SK-N-SH (cell line): ENCODE results near the gene AUH. TPM values are rescaled to one million over a fixed set of nuclear protein-coding genes. Genes with fewer than 3 reads are reported as not detected.

ENCODE experiments used
- CTCF ChIA-PET: fragments of 300-600, 350-600 bp; formaldehyde crosslinking; extraction: SDS; loops from one replicate; lab custom pipeline; 2021; lab: Yijun Ruan, JAX
- POLR2A ChIA-PET: fragments of 350-600 bp; sonication (Branson Sonifier 250); formaldehyde crosslinking; extraction: SDS; loops from one replicate; lab custom pipeline; 2020; ENCODE audit warnings: antibody characterized with exemption, inconsistent platforms; lab: Yijun Ruan, JAX
- DNase-seq: peaks from one replicate; pipeline ENCODE4 v3.0.0; 2012
- H2AFZ ChIP-seq: fragments of 200-600 bp; sonication (generic); 2 replicates; pipeline ENCODE4 v1.8.1; 2016; ENCODE audit warnings: antibody characterized with exemption, mild to moderate bottlenecking, low read depth
- H3F3A ChIP-seq: fragments of 200-600 bp; sonication (generic); replicated peaks from 2 replicates; pipeline ENCODE3; 2016; ENCODE audit warnings: antibody characterized with exemption, mild to moderate bottlenecking; ENCODE audit not compliant: insufficient read depth
- H3K27ac ChIP-seq, 2 experiments: fragments of 200-500 bp in 1 of 2; fragments of 200-600 bp in 1 of 2; sonication (Bioruptor generic) in 1 of 2; sonication (generic), shearing (Covaris generic) in 1 of 2; 2 replicates each; pipeline versions ENCODE4 v1.5.1 to v1.6.1; 2014 to 2016; ENCODE audit warnings: low read depth in 2 of 2, inconsistent platforms in 1 of 2, low read length in 1 of 2, mild to moderate bottlenecking in 1 of 2, mixed read lengths in 1 of 2
- H3K27me3 ChIP-seq: fragments of 200-600 bp; sonication (generic), shearing (Covaris generic); 2 replicates; pipeline ENCODE4 v1.6.1; 2016; ENCODE audit warnings: mixed run types; ENCODE audit not compliant: insufficient read depth
- H3K36me3 ChIP-seq, 2 experiments: fragments of 200-500 bp in 1 of 2; fragments of 200-600 bp in 1 of 2; sonication (Bioruptor generic) in 1 of 2; sonication (generic) in 1 of 2; replicated peaks in 1 of 2; 2 replicates each; pipeline versions ENCODE3 to v1.5.1; 2014 to 2016; ENCODE audit warnings: low read length in 1 of 2, mild to moderate bottlenecking in 1 of 2; ENCODE audit not compliant: insufficient read depth in 2 of 2, control insufficient read depth in 1 of 2
- H3K4me1 ChIP-seq, 2 experiments: fragments of 200-500 bp in 1 of 2; fragments of 200-600 bp in 1 of 2; sonication (Bioruptor generic) in 1 of 2; sonication (generic), shearing (Covaris generic) in 1 of 2; 2 replicates each; pipeline versions ENCODE4 v1.5.1 to v1.6.1; 2014 to 2016; ENCODE audit warnings: low read depth in 1 of 2, low read length in 1 of 2, mixed run types in 1 of 2; ENCODE audit not compliant: insufficient read depth in 2 of 2, control insufficient read depth in 1 of 2
- H3K4me2 ChIP-seq: fragments of 200-600 bp; sonication (generic), shearing (Covaris generic); 2 replicates; pipeline ENCODE4 v1.6.1; 2017; ENCODE audit warnings: mixed run types
- H3K4me3 ChIP-seq, 2 experiments: fragments of 200-500 bp in 1 of 2; fragments of 200-600 bp in 1 of 2; sonication (Bioruptor generic) in 1 of 2; sonication (generic), shearing (Covaris generic) in 1 of 2; 2 replicates each; pipeline versions ENCODE4 v1.5.1 to v1.8.1; 2014 to 2016; ENCODE audit warnings: low read depth in 2 of 2, inconsistent platforms in 1 of 2, low read length in 1 of 2, mild to moderate bottlenecking in 1 of 2, mixed read lengths in 1 of 2, moderate library complexity in 1 of 2
- H3K79me2 ChIP-seq: fragments of 200-600 bp; sonication (generic); 2 replicates; pipeline ENCODE4 v1.8.1; 2017; ENCODE audit warnings: mild to moderate bottlenecking; ENCODE audit not compliant: insufficient read depth
- H3K9ac ChIP-seq: fragments of 200-600 bp; sonication (generic); 2 replicates; pipeline ENCODE4 v1.6.1; 2017; ENCODE audit warnings: mixed run types
- H3K9me2 ChIP-seq: fragments of 200-600 bp; sonication (generic); 2 replicates; pipeline ENCODE4 v1.6.1; 2017; ENCODE audit warnings: mixed run types
- H3K9me3 ChIP-seq: fragments of 200-600 bp; sonication (generic); 2 replicates; pipeline ENCODE4 v1.6.1; 2017; ENCODE audit warnings: mixed run types, mild to moderate bottlenecking, moderate library complexity
- H4K20me1 ChIP-seq: fragments of 200-600 bp; sonication (generic); 2 replicates; pipeline ENCODE4 v1.6.1; 2017; ENCODE audit warnings: mild to moderate bottlenecking, mixed run types; ENCODE audit not compliant: insufficient read depth
- ELF1 ChIP-seq: IDR thresholded peaks from 2 replicates; pipeline ENCODE4 v1.4.0; 2012
- FOSL2 ChIP-seq: IDR thresholded peaks from 2 replicates; pipeline ENCODE4 v1.4.0; 2012; ENCODE audit warnings: low read depth, mild to moderate bottlenecking, moderate library complexity, borderline replicate concordance
- FOXJ3 ChIP-seq: sonication (generic); formaldehyde crosslinking; IDR thresholded peaks from 2 replicates; pipeline ENCODE4 v1.5.1; 2020; ENCODE audit warnings: mild to moderate bottlenecking, missing genetic modification reagents
- GATA2 ChIP-seq: sonication (generic); formaldehyde crosslinking; IDR thresholded peaks from 2 replicates; pipeline ENCODE4 v1.5.0; 2020; ENCODE audit warnings: mild to moderate bottlenecking, missing genetic modification reagents
- JUND ChIP-seq: IDR thresholded peaks from 2 replicates; pipeline ENCODE4 v1.4.0; 2012
- MEF2A ChIP-seq: IDR thresholded peaks from 2 replicates; pipeline ENCODE4 v1.4.0; 2012; ENCODE audit warnings: low read depth, borderline replicate concordance
- NFIC ChIP-seq: IDR thresholded peaks from 2 replicates; pipeline ENCODE4 v1.4.0; 2012; ENCODE audit warnings: borderline replicate concordance
- RCOR1 ChIP-seq: fragments of 150-350 bp; IDR thresholded peaks from 2 replicates; pipeline ENCODE4 v1.6.1; 2017; ENCODE audit warnings: antibody characterized with exemption, low read length
- RXRA ChIP-seq: IDR thresholded peaks from 2 replicates; pipeline ENCODE4 v1.4.0; 2012; ENCODE audit warnings: low read depth, mild to moderate bottlenecking, borderline replicate concordance
- SIN3A ChIP-seq: IDR thresholded peaks from 2 replicates; pipeline ENCODE4 v1.6.1; 2012; ENCODE audit warnings: low read depth, mild to moderate bottlenecking, low read length, moderate library complexity, borderline replicate concordance
- TAF1 ChIP-seq: IDR thresholded peaks from 2 replicates; pipeline ENCODE4 v1.6.1; 2012; ENCODE audit warnings: low read depth, mild to moderate bottlenecking, low read length, moderate library complexity, borderline replicate concordance
- TCF12 ChIP-seq: IDR thresholded peaks from 2 replicates; pipeline ENCODE4 v1.4.0; 2012
- TEAD4 ChIP-seq: IDR thresholded peaks from 2 replicates; pipeline ENCODE4 v1.4.0; 2012; ENCODE audit warnings: mild to moderate bottlenecking, borderline replicate concordance; ENCODE audit not compliant: insufficient read depth
- YY1 ChIP-seq: IDR thresholded peaks from 2 replicates; pipeline ENCODE4 v1.4.0; 2012; ENCODE audit warnings: low read depth, mild to moderate bottlenecking
- WGBS: methylation state at CpG from one replicate; pipeline ENCODE4 v1.1.6; 2017; ENCODE audit warnings: low lambda C conversion rate; 5-methylcytosine and 5-hydroxymethylcytosine counted together
- polyA plus RNA-seq, 3 experiments: library from polyadenylated mRNA; depleted of rRNA; stranded (reverse); fragments of >200 nt; gene quantifications; 2 replicates each; pipeline ENCODE4 v1.2.3, GENCODE V29; 2012
- TF ChIP-seq, protein P1 (sequence below): fragments of 200-600 bp; sonication (generic); IDR thresholded peaks from 2 replicates; pipeline ENCODE4 v1.6.1; 2017; ENCODE audit warnings: antibody characterized with exemption, mild to moderate bottlenecking, moderate library complexity
- TF ChIP-seq, protein P2 (sequence below): IDR thresholded peaks from 2 replicates; pipeline ENCODE4 v1.4.0; 2012; ENCODE audit warnings: low read depth, borderline replicate concordance
- TF ChIP-seq, protein P3 (sequence below): IDR thresholded peaks from 2 replicates; pipeline ENCODE4 v1.4.0; 2012; ENCODE audit warnings: low read depth
- TF ChIP-seq, protein P4 (sequence below): IDR thresholded peaks from 2 replicates; pipeline ENCODE4 v1.4.0; 2012; ENCODE audit warnings: low read depth, borderline replicate concordance
- TF ChIP-seq, protein P5 (sequence below): fragments of 150-350 bp; IDR thresholded peaks from 2 replicates; pipeline ENCODE4 v1.6.1; 2017; ENCODE audit warnings: antibody characterized with exemption, low read length, low read depth, borderline replicate concordance
- TF ChIP-seq, protein P6 (sequence below): IDR thresholded peaks from 2 replicates; pipeline ENCODE4; 2012

Gene AUH
- polyA plus RNA-seq, 1 of the 3 experiments (the other 2 are of a cell fraction), result 7.6 TPM

DNA sequence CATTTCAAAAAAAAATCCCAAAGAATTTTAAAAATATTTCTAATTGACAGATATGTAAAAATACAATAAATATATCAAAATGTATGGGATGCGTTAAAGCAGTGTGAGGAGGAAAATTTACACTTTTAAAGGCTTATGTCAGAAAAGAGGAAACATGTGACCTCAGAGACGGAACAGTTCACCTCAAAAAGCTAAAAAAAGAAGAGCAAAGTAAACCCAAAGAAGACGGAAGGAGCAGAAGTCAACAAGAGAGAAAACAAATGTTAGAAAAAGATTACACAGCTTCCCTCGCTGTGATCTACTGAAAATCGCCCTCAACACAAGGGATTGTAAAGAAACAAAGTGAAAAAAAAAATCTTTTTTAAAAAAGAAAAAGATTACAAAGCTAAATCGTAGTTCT, 186.9 kb downstream of the AUH start (continued):
- TF ChIP-seq, protein P1, sequence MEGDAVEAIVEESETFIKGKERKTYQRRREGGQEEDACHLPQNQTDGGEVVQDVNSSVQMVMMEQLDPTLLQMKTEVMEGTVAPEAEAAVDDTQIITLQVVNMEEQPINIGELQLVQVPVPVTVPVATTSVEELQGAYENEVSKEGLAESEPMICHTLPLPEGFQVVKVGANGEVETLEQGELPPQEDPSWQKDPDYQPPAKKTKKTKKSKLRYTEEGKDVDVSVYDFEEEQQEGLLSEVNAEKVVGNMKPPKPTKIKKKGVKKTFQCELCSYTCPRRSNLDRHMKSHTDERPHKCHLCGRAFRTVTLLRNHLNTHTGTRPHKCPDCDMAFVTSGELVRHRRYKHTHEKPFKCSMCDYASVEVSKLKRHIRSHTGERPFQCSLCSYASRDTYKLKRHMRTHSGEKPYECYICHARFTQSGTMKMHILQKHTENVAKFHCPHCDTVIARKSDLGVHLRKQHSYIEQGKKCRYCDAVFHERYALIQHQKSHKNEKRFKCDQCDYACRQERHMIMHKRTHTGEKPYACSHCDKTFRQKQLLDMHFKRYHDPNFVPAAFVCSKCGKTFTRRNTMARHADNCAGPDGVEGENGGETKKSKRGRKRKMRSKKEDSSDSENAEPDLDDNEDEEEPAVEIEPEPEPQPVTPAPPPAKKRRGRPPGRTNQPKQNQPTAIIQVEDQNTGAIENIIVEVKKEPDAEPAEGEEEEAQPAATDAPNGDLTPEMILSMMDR, result no peak

DNA sequence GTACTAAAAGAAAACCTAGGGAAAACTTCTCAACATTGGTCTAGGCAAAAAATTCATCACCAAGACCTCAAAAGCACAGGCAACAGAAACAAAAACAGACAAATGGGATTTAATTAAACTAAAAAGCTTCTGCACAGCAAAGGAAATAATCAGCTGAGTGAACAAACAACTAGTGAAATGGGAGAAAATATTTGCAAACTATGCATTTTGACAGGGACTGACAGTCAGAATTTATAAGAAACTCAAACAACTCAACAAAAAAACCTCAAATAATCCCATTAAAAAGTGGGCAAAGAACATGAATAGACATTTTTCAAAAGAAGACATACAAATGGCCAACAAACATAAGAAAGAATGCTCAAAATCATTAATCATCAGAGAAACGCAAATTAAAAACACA, 189.4 kb downstream of the AUH start:
- no peaks in the 10 kb centered on the region for H4K20me1 ChIP-seq
- no peak overlapping the region for H3K4me2 ChIP-seq
- WGBS, result 78% methylated on average over 1 of the region's 1 CpG
- no peaks in the 10 kb centered on the region for H3K4me1 ChIP-seq
- no peaks in the 10 kb centered on the region for H3K79me2 ChIP-seq
- POLR2A ChIA-PET, result no interaction called here
- H3K9me2 ChIP-seq, result no peaks in the 10 kb centered on the region; the same call in 1 of the 2 replicates
- no peaks in the 10 kb centered on the region for H3K27me3 ChIP-seq
- TF ChIP-seq TEAD4, result no peak
- TF ChIP-seq, protein P2, sequence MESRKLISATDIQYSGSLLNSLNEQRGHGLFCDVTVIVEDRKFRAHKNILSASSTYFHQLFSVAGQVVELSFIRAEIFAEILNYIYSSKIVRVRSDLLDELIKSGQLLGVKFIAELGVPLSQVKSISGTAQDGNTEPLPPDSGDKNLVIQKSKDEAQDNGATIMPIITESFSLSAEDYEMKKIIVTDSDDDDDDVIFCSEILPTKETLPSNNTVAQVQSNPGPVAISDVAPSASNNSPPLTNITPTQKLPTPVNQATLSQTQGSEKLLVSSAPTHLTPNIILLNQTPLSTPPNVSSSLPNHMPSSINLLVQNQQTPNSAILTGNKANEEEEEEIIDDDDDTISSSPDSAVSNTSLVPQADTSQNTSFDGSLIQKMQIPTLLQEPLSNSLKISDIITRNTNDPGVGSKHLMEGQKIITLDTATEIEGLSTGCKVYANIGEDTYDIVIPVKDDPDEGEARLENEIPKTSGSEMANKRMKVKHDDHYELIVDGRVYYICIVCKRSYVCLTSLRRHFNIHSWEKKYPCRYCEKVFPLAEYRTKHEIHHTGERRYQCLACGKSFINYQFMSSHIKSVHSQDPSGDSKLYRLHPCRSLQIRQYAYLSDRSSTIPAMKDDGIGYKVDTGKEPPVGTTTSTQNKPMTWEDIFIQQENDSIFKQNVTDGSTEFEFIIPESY, result no peak
- no peak for TF ChIP-seq MEF2A
- no peak for TF ChIP-seq ELF1
- no peak for TF ChIP-seq SIN3A
- no peak for TF ChIP-seq NFIC
- no peak for TF ChIP-seq FOXJ3 (CRISPR knock-in tag)
- TF ChIP-seq RXRA, result no peak
- TF ChIP-seq YY1, result no peak
- no peak for TF ChIP-seq FOSL2
- TF ChIP-seq JUND, result no peak
- TF ChIP-seq, protein P3, sequence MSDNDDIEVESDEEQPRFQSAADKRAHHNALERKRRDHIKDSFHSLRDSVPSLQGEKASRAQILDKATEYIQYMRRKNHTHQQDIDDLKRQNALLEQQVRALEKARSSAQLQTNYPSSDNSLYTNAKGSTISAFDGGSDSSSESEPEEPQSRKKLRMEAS, result no peak
- no peak for TF ChIP-seq TCF12
- TF ChIP-seq GATA2 (CRISPR knock-in tag), result no peak
- TF ChIP-seq, protein P4, sequence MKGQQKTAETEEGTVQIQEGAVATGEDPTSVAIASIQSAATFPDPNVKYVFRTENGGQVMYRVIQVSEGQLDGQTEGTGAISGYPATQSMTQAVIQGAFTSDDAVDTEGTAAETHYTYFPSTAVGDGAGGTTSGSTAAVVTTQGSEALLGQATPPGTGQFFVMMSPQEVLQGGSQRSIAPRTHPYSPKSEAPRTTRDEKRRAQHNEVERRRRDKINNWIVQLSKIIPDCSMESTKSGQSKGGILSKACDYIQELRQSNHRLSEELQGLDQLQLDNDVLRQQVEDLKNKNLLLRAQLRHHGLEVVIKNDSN, result no peak
- no peak for TF ChIP-seq RCOR1
- TF ChIP-seq, protein P5, sequence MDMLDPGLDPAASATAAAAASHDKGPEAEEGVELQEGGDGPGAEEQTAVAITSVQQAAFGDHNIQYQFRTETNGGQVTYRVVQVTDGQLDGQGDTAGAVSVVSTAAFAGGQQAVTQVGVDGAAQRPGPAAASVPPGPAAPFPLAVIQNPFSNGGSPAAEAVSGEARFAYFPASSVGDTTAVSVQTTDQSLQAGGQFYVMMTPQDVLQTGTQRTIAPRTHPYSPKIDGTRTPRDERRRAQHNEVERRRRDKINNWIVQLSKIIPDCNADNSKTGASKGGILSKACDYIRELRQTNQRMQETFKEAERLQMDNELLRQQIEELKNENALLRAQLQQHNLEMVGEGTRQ, result no peak
- TF ChIP-seq, protein P6, sequence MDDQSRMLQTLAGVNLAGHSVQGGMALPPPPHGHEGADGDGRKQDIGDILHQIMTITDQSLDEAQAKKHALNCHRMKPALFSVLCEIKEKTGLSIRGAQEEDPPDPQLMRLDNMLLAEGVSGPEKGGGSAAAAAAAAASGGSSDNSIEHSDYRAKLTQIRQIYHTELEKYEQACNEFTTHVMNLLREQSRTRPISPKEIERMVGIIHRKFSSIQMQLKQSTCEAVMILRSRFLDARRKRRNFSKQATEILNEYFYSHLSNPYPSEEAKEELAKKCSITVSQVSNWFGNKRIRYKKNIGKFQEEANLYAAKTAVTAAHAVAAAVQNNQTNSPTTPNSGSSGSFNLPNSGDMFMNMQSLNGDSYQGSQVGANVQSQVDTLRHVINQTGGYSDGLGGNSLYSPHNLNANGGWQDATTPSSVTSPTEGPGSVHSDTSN, result no peak
- no peak for TF ChIP-seq TAF1
- H3K4me3 ChIP-seq, result no peak overlapping the region
- no peak overlapping the region for H3K9ac ChIP-seq
- CTCF ChIA-PET, result no interaction called here
- H3F3A ChIP-seq, result no peaks in the 10 kb centered on the region
- peaks cover 0 to 3% of the 10 kb centered on the region in 2 experiments for H3K36me3 ChIP-seq
- no peak overlapping the region for H3K27ac ChIP-seq
- no peak overlapping the region for H2AFZ ChIP-seq
- peaks cover 20% of the 10 kb centered on the region; the same call in 1 of the 2 replicates for H3K9me3 ChIP-seq
- DNase-seq, result no peak
